ENCODE measurements around the gene PCBP2.

DNA sequence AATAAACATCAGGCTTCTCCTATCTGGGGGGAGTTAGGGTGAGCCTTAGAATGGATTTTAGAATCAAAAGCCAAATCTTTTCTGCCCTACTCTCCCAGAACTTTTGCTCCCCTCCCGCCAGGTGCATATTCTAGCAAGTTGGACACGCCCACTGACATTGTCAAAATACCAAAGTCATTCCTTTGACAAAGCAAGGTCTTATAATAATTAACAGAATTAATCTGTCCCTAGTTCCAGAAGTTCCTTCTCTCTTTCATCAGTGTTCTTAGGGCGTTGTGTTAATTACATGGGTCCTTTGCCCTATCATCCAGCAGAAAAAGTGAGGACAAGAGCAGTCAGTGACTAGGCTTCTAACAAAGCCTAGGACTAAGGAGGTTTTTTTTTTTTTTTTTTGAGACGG, 7.9 kb upstream of the PCBP2 start:
- TF ChIP-seq GATA3 (IDR thresholded peaks at IDR 0.05; ENCODE audit: low read depth, low read length) (no peak), GATA2 (IDR thresholded peaks at IDR 0.05; ENCODE audit: low read depth, low read length) (no peak)
